Measurements from ENCODE around the gene ERH.
A peak's percentile ranks its signal among the peaks of the same experiment; 100 is the strongest.
"Not testable (repeated sequence)": the region's sequence is repeated elsewhere in the genome, so short reads cannot be mapped to it uniquely, and the experiment has no call there.

The ERH gene

DNA sequence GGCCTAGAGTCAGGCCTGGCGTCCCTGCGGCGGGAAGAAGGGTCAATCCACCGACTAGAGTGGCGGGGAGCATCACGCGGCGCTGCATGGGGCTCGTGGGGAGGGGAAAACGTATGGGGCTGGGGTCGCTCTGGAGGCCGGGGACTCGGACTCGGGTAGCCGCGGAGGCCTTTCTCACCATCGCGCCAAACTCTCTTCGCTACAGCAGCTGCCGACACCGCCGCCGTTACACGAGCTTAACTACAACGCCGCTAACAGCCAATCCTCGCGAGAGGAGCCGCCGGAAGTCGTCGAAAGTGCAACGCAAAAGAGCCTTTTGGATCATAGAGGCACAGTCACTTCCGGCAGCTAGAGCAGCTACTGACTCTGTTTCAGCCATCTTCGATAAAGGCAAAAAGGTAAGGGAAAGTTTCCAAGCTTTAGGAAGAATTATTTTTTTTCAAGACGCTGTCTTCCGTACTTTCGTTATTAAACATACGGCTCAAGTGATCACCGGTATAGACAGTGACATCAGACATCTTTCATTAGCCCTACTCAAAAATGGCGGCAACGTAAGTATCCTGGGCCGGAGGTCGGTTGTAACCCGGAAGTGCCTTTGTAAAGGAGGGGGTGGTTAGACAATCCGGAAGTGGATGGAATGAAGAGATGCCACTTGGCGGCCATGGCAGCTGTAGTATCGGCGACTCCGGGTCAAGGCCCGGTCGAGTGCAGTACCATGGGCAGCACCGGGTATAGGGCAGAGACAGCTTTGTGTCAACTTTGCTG lies at the start of gene ERH, which contains the start of gene SLC39A9:
ERH (minus strand) TSS at position 247 of the 765 bp plus-strand sequence; CDS start at position 181, 66 bp downstream.
SLC39A9 (plus strand) TSS at position 640 of the 765 bp plus-strand sequence. CDS start 678 bp downstream, outside the sequence.
- peak; percentile 94 for DNase-seq

DNA sequence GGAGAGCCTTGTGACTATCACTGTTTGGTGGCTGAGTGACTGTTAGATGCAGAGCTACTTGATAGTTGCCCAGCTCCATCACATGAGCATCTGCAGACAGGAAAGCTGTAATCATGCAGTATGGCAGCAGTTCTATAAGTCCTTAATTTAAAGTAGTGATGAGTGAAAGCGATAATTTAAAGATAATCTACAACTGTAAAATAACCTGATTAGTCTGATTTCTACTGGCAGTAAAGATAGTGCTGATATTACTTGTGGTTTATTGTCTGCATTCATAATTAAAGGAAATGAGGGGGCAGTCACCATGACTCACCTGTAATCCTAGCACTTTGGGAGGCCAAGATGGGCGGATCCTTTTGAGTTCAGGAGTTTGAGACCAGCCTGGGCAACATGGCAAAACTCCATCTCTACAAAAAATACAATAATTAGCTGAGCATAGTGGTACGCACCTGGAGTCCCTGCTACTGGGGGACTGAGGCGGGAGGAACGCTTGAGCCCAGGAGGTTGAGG lies 45.3 kb upstream of the ERH start:
- DNase-seq = no peak

DNA sequence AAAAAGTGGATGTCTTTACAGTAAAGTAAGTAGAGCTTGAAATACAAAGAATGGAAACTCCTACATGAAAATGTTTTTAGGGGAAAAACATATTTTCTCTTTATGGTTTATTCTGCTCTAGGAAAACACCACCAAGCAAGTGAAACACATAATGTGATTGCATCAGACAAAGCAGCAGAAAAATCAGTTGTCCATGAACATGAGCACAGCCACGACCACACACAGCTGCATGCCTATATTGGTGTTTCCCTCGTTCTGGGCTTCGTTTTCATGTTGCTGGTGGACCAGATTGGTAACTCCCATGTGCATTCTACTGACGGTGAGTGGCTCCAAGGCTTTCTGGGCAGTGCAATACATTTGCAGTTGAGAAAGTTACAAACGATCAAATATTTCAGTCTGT lies 43.8 kb upstream of the ERH start:
- DNase-seq = no peak

DNA sequence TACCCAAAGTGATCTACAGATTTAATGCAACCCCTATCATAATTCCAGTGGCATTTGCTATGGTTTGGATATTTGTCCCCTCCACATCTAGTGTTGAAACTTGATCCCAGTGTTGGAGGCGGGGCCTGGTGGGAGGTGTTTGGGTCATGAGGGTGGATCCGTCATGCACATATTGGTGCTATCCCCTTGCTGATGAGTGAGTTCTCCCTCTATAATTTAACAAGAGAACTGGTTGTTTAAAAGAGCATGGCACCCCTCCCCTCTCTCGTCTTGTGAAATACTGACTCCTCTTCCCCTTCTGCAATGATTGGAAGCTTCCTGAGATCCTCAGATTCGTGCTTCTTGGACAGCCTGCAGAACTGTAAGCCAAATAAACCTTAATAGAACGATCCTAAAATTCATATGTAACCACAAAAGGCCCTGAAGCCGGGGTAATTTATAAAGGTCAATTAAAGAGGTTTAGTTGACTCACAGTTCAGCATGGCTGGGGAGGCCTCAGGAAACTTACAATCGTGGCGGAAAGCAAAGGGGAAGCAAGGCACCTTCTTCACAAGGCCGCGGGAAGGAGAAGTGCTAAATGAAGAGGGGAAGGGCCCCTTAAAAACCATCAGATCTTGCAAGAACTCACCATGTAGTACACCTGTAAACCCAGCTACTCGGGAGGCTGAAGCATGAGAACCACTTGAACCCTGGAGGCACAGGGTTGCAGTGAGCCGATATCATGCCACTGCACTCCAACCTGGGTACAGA lies 41.6 kb upstream of the ERH start:
- no peak for DNase-seq

DNA sequence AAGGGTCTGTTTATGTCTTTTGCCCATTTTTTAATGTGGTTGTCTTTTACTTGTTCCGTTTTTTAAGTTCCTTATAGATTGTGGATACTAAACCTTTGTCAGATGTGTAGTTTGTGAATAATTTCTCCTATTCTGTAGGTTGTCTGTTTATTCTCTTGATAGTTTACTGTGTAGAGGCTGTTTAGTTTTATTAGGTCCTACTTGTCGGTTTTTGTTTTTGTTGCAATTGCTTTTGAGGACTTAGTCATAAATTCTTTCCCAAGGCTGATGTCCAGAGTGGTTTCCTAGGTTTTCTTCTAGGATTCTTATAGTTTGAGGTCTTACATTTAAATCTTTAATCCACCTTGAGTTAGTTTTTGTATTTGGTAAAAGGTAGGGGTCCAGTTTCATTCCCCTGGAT lies 34.3 kb upstream of the ERH start:
- DNase-seq = no peak

GRCh38 chr14:69430306-69430939 lies 32.3 kb upstream of the ERH start:
- DNase-seq = no peak

- no peak for DNase-seq
Measured at GRCh38 chr14:69429643-69430042, 31.5 kb upstream of the ERH start.

DNA sequence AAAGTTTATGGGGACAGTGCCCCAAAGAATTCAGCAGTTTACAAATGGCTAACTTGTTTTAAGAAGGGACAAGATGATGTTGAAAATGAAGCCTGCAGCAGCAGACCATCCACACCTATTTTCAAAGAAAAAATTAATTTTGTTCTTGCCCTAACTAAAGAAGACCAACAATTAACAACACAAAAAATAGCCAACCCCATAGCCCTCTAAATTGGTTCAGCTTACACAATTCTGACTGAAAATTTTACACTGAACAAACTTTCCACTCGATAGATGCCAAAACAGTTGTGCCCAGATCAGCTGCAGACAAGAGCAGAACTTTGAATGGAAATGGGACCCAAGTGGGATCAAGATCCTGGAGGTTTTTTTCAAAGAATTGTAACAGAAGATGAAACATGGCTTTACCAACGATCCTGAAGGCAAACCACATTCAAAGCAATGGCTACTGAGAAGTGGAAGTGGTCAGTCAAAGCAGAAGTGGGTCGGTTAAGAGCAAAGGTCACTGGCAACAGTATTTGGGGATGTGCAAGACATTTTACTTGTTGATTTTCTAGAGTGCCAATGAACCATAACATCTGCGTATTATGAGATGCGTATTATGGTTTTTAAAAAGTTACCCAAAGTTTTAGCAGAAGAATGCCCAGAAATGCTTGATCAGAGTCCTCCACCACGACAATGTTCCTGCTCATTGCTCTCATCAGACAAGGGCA lies 30.3 kb upstream of the ERH start:
- no peak for DNase-seq

- DNase-seq = no peak
Measured at GRCh38 chr14:69427596-69427995, 29.5 kb upstream of the ERH start.

- DNase-seq = no peak
Measured at GRCh38 chr14:69424149-69424923, 26.2 kb upstream of the ERH start.

GRCh38 chr14:69423279-69423678 lies 25.2 kb upstream of the ERH start:
- DNase-seq = no peak

GRCh38 chr14:69416087-69416486 lies 18.0 kb upstream of the ERH start:
- DNase-seq = not testable (repeated sequence)

- no peak for DNase-seq
Measured at GRCh38 chr14:69413483-69413882, 15.4 kb upstream of the ERH start.

DNA sequence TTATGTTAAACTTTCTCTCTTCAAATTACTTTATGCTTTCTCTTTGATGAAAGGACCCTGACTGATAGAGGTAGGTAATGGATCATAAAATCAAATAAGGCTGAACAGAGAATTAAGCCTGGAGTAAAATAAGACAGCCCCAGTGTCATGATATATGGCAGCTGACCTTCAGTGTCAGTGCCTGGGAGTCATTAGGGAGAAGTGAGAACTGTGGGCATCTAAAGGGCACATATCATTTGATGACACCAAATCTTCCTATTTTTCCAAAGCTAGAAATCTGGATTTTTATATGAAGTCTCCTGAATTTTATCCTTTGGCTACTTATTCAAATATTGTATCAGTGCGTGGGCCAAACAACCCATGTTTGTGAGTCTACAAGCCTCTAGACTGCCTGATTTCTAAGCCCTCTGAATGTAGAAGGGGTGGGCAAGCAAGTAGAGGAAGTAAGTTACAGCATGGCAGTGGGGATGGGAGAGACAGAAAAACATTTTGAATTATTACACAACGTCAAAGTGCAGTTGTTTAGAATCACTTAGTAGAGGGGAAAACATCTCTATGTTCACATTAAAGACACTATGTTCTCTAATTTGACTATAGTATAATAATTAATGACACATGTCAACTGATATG lies 10.3 kb upstream of the ERH start:
- DNase-seq = no peak

DNA sequence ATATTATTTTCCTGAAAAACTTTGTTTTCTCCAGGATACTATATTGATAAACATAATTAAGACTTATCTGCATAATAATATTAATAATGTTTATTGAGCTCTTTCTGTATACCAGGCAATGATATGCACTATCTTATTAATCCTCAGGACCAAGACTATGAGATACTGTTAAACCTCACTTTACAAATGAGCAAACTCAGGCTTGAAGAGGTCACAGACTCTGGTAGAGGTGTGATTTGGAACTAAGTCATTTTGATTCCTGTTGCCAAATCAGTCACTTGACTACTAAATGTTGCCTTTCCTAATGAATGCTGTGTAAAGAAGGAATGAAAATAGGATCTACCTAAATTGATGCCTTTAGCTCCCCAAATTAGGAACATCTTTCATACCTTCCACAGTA lies 7.7 kb upstream of the ERH start:
- DNase-seq = no peak

DNA sequence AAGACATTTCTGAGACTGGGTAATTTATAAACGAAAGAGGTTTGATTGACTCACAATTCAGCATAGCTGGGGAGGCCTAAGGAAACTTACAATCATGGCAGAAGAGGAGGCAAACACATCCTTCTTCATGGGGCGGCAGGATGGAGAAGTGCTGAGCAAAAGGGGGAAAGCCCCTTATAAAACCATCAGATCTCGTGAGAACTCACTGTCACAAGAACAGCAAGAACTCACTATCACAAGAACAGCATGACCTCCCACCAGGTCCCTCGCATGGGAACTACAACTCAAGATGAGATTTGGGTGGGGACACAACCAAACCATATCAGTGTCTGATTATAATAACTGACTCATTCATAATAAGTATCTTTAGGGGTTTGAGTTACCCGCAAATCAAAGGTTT lies 6.8 kb upstream of the ERH start:
- no peak for DNase-seq

GRCh38 chr14:69404478-69404877 lies 6.4 kb upstream of the ERH start:
- no peak for DNase-seq

GRCh38 chr14:69401841-69402240 lies 3.7 kb upstream of the ERH start:
- no peak for DNase-seq

GRCh38 chr14:69400154-69400553 lies 2.1 kb upstream of the ERH start:
- no peak for DNase-seq

DNA sequence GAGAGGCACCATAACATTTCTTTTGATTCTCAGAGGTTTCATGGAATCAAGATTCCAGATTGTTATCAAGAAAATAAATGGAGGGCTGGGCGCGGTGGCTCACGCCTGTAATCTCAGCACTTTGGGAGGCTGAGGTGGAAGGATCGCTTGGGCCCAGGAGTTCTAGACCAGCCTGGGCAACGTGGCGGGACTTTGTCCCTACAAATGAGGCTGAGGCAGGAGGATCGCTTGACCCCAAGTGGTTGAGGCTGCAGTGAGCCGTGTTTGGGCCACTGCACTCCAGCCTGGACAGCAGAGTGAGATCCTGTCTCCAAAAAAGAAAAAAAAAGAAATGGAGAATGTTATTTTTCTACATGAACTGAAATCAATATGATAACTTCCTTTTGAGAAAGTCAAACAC lies 1.7 kb upstream of the ERH start:
- no peak for DNase-seq

DNA sequence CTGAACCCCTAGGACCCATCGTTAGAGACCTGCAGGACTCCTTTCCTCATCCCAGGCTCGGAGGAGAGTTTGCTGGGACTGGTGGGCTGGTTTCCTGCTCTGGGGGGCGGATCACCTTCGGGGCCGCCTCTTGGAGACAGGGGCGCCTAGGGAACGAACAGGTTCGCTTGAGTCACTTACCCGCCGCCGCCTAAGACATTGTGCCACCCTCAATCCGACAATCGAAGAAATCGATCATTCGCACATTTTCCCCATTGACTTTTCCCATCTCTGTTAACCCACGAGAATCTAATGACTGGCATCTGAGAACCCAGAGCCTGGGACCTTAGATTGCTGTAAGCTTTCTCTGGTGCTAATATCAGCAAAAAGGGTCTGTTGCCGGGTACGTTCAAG lies 715 bp upstream of the ERH start:
- DNase-seq = no peak

DNA sequence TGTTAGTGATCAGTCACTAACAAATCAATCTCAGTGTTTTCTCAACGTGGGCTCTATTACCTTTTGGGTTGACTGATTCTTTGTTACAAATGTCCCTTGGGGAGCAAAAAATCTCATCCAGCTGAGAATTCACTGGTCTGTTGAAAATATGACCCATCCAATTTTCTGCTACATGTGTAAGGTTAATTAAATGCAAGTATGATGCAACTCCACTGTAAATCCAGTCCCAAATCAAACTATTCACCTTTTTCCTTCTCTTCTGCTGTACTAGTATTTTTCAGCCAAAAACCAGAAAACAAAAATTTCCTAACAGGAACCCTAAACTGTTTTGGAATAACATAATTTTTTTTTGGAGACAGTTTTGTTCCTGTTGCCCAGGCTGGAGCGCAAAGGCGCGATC lies 2.2 kb downstream of the ERH start:
- DNase-seq = no peak

Data from stimulated activated CD4-positive, alpha-beta T cell treated with anti-CD3 and anti-CD28 coated beads, Interleukin-1b, Interleukin-23, amount 100 ng/mL, for 48 hours (primary cell).